Measurements from ENCODE around the gene XYLT2. TPM values are rescaled to one million over a fixed set of nuclear protein-coding genes. Genes with fewer than 3 reads are reported as not detected.
A peak's percentile ranks its signal among the peaks of the same experiment; 100 is the strongest.

XYLT2 gene
- total and polyA plus RNA-seq, 8 donors, result 52.7 to 166 (median 96.5) TPM

DNA sequence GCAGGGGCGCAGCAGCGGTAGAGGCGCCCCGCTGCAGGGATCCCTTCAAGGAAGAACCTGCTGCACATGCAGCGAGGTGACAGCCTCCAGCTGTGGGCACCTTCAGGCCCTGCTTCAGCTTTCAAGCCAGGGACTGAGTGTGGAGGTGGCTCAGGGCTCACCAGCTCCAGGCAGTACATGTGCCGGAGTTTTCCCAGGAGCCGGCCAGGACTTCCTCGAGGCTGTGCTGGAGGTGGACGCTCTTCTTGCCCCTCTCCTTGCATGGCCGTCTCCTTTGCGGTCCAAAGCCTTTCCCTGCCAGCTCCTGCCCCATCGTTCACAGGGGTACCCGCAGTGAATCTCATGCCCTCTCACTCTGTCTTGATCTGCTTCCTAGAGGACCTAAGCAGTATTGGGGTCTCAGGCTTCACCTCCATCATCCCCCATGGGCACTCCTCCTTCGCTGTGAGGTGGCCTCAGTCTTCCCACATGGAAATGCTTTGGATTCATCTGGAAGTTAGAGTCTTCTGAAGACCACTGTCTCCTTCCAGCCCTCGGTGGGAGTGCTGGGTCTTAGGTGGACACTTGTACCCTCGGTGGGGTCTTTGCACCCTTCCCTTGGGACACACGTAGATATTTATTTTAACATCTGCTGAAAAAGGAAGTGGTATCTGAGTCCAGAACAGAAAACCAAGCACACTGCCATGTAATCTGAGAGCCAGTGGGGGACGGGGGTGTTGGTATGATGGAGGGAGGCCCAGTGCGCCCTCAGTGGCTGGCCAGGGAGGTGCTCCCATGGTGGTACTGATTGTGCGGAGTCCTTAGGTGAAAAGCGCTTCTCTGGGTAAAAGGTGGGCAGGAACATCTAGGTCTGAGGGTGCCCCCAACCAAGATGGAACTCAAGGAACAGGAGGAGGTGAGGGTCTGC lies 7.0 kb downstream of the XYLT2 start:
- H3K27ac ChIP-seq, result peak overlapping the region; percentile 36 to 67 (median 53)
- TF ChIP-seq POLR2AphosphoS5 (IDR thresholded peaks at IDR 0.05), result no peak
- no peak for TF ChIP-seq EP300 (IDR thresholded peaks at IDR 0.05)
- TF ChIP-seq, protein P1, sequence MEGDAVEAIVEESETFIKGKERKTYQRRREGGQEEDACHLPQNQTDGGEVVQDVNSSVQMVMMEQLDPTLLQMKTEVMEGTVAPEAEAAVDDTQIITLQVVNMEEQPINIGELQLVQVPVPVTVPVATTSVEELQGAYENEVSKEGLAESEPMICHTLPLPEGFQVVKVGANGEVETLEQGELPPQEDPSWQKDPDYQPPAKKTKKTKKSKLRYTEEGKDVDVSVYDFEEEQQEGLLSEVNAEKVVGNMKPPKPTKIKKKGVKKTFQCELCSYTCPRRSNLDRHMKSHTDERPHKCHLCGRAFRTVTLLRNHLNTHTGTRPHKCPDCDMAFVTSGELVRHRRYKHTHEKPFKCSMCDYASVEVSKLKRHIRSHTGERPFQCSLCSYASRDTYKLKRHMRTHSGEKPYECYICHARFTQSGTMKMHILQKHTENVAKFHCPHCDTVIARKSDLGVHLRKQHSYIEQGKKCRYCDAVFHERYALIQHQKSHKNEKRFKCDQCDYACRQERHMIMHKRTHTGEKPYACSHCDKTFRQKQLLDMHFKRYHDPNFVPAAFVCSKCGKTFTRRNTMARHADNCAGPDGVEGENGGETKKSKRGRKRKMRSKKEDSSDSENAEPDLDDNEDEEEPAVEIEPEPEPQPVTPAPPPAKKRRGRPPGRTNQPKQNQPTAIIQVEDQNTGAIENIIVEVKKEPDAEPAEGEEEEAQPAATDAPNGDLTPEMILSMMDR (IDR thresholded peaks at IDR 0.05), result no peak
- no peak for TF ChIP-seq POLR2A (IDR thresholded peaks at IDR 0.05)
- peak overlapping the region in 1 of 4 donors; percentile 13 for H3K4me3 ChIP-seq
- 74 to 86% (median 77%) methylated on average over 16 to 21 of the region's 21 CpGs for WGBS, 5 donors
- no peak for DNase-seq
- H3K9me3 ChIP-seq, result no peaks in the 10 kb centered on the region
- intact Hi-C loops (cut with DNase I; ENCODE audit: low total_unique reads), result no loop called here
- no peaks in the 10 kb centered on the region for H3K27me3 ChIP-seq
- peaks cover 46 to 68% (median 64%) of the 10 kb centered on the region in 4 donors for H3K36me3 ChIP-seq
- peaks cover 39 to 74% (median 65%) of the 10 kb centered on the region in 4 donors for H3K4me1 ChIP-seq

DNA sequence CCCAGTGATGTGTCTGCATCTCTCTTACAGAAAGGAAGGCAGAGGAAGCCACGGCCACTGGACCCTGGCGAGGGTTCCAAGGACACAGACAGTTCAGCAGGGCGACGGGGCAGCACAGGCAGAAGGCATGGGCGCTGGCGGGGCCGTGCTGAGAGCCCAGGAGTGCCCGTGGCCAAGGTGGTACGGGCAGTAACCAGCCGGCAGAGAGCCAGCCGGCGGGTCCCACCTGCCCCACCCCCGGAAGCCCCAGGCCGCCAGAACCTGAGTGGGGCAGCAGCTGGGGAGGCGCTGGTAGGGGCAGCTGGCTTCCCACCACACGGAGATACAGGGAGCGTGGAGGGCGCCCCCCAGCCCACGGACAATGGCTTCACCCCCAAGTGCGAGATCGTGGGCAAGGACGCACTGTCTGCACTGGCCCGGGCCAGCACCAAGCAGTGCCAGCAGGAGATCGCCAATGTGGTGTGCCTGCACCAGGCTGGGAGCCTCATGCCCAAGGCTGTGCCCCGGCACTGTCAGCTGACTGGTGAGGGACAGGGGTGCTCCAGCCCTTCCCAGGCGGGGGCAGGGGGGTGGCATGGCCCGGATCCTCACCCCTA lies 7.8 kb downstream of the XYLT2 start:
- Histone ChIP-seq H3K27me3 (no peaks in the 10 kb centered on the region), H3K27ac (peak overlapping the region; percentile 36 to 67 (median 53)), H3K9me3 (no peaks in the 10 kb centered on the region), H3K4me3 (no peak overlapping the region), H3K36me3 (peaks cover 53 to 76% (median 72%) of the 10 kb centered on the region in 4 donors), H3K4me1 (peaks cover 35 to 73% (median 60%) of the 10 kb centered on the region in 4 donors)
- TF ChIP-seq POLR2A (IDR thresholded peaks at IDR 0.05), result no peak
- TF ChIP-seq EP300 (IDR thresholded peaks at IDR 0.05), result no peak
- no peak for TF ChIP-seq POLR2AphosphoS5 (IDR thresholded peaks at IDR 0.05)
- TF ChIP-seq, protein P1 (IDR thresholded peaks at IDR 0.05), result no peak
- intact Hi-C loops (cut with DNase I; ENCODE audit: low total_unique reads), result no loop called here
- WGBS, 5 donors, result 57 to 89% (median 78%) methylated on average over 14 to 27 of the region's 27 CpGs
- DNase-seq, result peak in 1 of 2 donors; percentile 25

DNA sequence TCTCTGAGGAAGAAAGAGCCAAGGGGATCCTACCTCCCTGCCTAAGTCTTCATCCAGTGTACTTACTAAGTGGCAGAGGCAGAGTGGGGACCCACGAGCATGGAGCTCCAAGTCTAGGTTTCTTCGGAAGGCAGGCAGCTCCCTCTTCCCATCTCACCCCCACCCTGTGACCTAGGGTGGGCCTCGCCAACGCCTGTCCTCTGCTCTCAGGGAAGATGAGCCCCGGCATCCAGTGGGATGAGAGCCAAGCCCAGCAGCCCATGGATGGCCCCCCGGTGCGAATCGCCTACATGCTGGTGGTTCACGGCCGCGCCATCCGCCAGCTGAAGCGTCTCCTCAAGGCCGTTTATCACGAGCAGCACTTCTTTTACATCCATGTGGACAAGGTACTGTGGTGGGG lies 8.3 kb downstream of the XYLT2 start:
- intact Hi-C loops (cut with DNase I; ENCODE audit: low total_unique reads), result no loop called here
- 85 to 93% (median 87%) methylated on average over 15 of the region's 15 CpGs for WGBS, 5 donors

DNA sequence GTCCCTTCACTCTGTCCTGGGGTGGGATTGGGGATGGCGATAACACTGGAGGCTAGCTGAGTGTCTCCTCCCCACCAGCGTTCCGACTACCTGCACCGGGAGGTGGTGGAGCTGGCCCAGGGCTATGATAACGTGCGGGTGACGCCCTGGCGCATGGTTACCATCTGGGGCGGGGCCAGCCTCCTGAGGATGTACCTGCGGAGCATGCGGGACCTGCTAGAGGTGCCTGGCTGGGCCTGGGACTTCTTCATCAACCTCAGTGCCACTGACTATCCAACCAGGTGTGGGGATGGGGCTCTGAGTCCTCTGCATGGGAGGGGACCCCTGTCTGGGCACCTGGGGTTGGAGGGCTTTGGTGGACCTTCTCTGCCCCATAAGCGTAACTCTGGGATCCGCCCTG lies 8.8 kb downstream of the XYLT2 start:
- 47 to 82% (median 57%) methylated on average over 5 to 13 of the region's 13 CpGs for WGBS, 5 donors
- intact Hi-C loops (cut with DNase I; ENCODE audit: low total_unique reads), result no loop called here

More for the DNA sequence above, 8.3 kb downstream of the XYLT2 start:
- no peaks in the 10 kb centered on the region for H3K27me3 ChIP-seq
- H3K4me1 ChIP-seq, result peaks cover 30 to 73% (median 56%) of the 10 kb centered on the region in 4 donors
- no peak for TF ChIP-seq POLR2A (IDR thresholded peaks at IDR 0.05)
- no peak for TF ChIP-seq EP300 (IDR thresholded peaks at IDR 0.05)
- TF ChIP-seq POLR2AphosphoS5 (IDR thresholded peaks at IDR 0.05), result no peak
- TF ChIP-seq, protein P1 (IDR thresholded peaks at IDR 0.05), result no peak
- H3K4me3 ChIP-seq, result no peak overlapping the region
- peaks cover 58 to 80% (median 75%) of the 10 kb centered on the region in 4 donors for H3K36me3 ChIP-seq
- peak in 1 of 2 donors; percentile 25 for DNase-seq
- H3K27ac ChIP-seq, result peak overlapping the region; percentile 36 to 67 (median 53)
- H3K9me3 ChIP-seq, result no peaks in the 10 kb centered on the region

More for the DNA sequence above, 8.8 kb downstream of the XYLT2 start:
- H3K4me3 ChIP-seq, result no peak overlapping the region
- peak in 1 of 2 donors; percentile 48 for DNase-seq
- peak overlapping the region; percentile 9 to 67 (median 53) for H3K27ac ChIP-seq
- TF ChIP-seq, protein P1 (IDR thresholded peaks at IDR 0.05), result no peak
- TF ChIP-seq POLR2AphosphoS5 (IDR thresholded peaks at IDR 0.05), result peak in 1 of 3 donors; percentile 27
- H3K27me3 ChIP-seq, result no peaks in the 10 kb centered on the region
- no peaks in the 10 kb centered on the region for H3K9me3 ChIP-seq
- H3K4me1 ChIP-seq, result peaks cover 29 to 73% (median 51%) of the 10 kb centered on the region in 4 donors
- peaks cover 63 to 82% (median 81%) of the 10 kb centered on the region in 4 donors for H3K36me3 ChIP-seq

All from stomach (tissue), 9 donors.